Measurements from ENCODE around the gene PPP1R7. TPM values are rescaled to one million over a fixed set of nuclear protein-coding genes. Genes with fewer than 3 reads are reported as not detected.

PPP1R7 gene
- total RNA-seq, 2 donors from 2014 or later = 48.5 to 52.7 TPM

GRCh38 chr2:241130316-241130715, 20.0 kb upstream of the PPP1R7 start:
- H3K9me3 Mint-ChIP-seq = no peaks in the 10 kb centered on the region
- Histone ChIP-seq H3K9me3 (ENCODE audit: control insufficient read depth, low read length) (no peaks in the 10 kb centered on the region), H3K27ac (ENCODE audit: low read depth, low read length) (no peak overlapping the region), H3K9ac (ENCODE audit: extremely low read depth, low read length, poor library complexity, severe bottlenecking) (no peak overlapping the region), H3K36me3 (ENCODE audit: control insufficient read depth, insufficient read depth, low read length) (peaks cover 16% of the 10 kb centered on the region), H3K4me3 (ENCODE audit: low read length) (no peak overlapping the region), H3K4me1 (ENCODE audit: control insufficient read depth, insufficient read depth, low read length) (no peaks in the 10 kb centered on the region), H3K27me3 (ENCODE audit: control insufficient read depth, insufficient read depth, low read length, poor library complexity, severe bottlenecking) (no peaks in the 10 kb centered on the region)
- H3K27ac Mint-ChIP-seq = no peak overlapping the region
- no peak for DNase-seq
- H3K4me1 Mint-ChIP-seq = no peaks in the 10 kb centered on the region
- no peaks in the 10 kb centered on the region for H3K27me3 Mint-ChIP-seq (ENCODE audit: insufficient read depth)
- no peak for TF ChIP-seq CTCF (conservative IDR thresholded peaks at IDR 0.05)
- WGBS, 2 experiments (ENCODE audit: insufficient coverage in 1 of 2, insufficient read length in 1 of 2) = 95 to 97% methylated on average over 15 to 16 of the region's 16 CpGs
- no peak overlapping the region for H3K4me3 Mint-ChIP-seq
- peaks cover 57% of the 10 kb centered on the region for H3K36me3 Mint-ChIP-seq (ENCODE audit: low read depth)

GRCh38 chr2:241131531-241131930, 18.7 kb upstream of the PPP1R7 start:
- Histone ChIP-seq H3K27me3 (ENCODE audit: control insufficient read depth, insufficient read depth, low read length, poor library complexity, severe bottlenecking) (no peaks in the 10 kb centered on the region), H3K4me3 (ENCODE audit: low read length) (no peak overlapping the region), H3K9ac (ENCODE audit: extremely low read depth, low read length, poor library complexity, severe bottlenecking) (no peak overlapping the region), H3K27ac (ENCODE audit: low read depth, low read length) (no peak overlapping the region), H3K36me3 (ENCODE audit: control insufficient read depth, insufficient read depth, low read length) (peaks cover 21% of the 10 kb centered on the region), H3K4me1 (ENCODE audit: control insufficient read depth, insufficient read depth, low read length) (no peaks in the 10 kb centered on the region), H3K9me3 (ENCODE audit: control insufficient read depth, low read length) (no peaks in the 10 kb centered on the region)
- no peak for DNase-seq
- Mint-ChIP-seq H3K27me3 (ENCODE audit: insufficient read depth) (no peaks in the 10 kb centered on the region), H3K9me3 (no peaks in the 10 kb centered on the region), H3K36me3 (ENCODE audit: low read depth) (peaks cover 57% of the 10 kb centered on the region), H3K4me3 (no peak overlapping the region), H3K4me1 (no peaks in the 10 kb centered on the region), H3K27ac (no peak overlapping the region)
- 94% methylated on average over 7 of the region's 7 CpGs for WGBS, 2 experiments (ENCODE audit: insufficient coverage in 1 of 2, insufficient read length in 1 of 2)
- TF ChIP-seq CTCF (conservative IDR thresholded peaks at IDR 0.05) = no peak

GRCh38 chr2:241132538-241133435, 17.5 kb upstream of the PPP1R7 start:
- Mint-ChIP-seq H3K27me3 (ENCODE audit: insufficient read depth) (no peaks in the 10 kb centered on the region), H3K36me3 (ENCODE audit: low read depth) (peaks cover 51% of the 10 kb centered on the region), H3K9me3 (no peaks in the 10 kb centered on the region), H3K4me1 (no peaks in the 10 kb centered on the region), H3K27ac (no peak overlapping the region), H3K4me3 (no peak overlapping the region)
- no peak for DNase-seq
- Histone ChIP-seq H3K9ac (ENCODE audit: extremely low read depth, low read length, poor library complexity, severe bottlenecking) (no peak overlapping the region), H3K36me3 (ENCODE audit: control insufficient read depth, insufficient read depth, low read length) (peaks cover 22% of the 10 kb centered on the region), H3K4me1 (ENCODE audit: control insufficient read depth, insufficient read depth, low read length) (no peaks in the 10 kb centered on the region), H3K9me3 (ENCODE audit: control insufficient read depth, low read length) (no peaks in the 10 kb centered on the region), H3K27ac (ENCODE audit: low read depth, low read length) (no peak overlapping the region), H3K27me3 (ENCODE audit: control insufficient read depth, insufficient read depth, low read length, poor library complexity, severe bottlenecking) (no peaks in the 10 kb centered on the region), H3K4me3 (ENCODE audit: low read length) (no peak overlapping the region)
- no peak for TF ChIP-seq CTCF (conservative IDR thresholded peaks at IDR 0.05)
- 93 to 100% methylated on average over 5 to 14 of the region's 14 CpGs for WGBS, 2 experiments (ENCODE audit: insufficient coverage in 1 of 2, insufficient read length in 1 of 2)

All from endodermal cell (in vitro differentiated cells).